PC-9 (cell line): ENCODE measurements around the gene SASH1. TPM values are rescaled to one million over a fixed set of nuclear protein-coding genes. Genes with fewer than 3 reads are reported as not detected.
A peak's percentile ranks its signal among the peaks of the same experiment; 100 is the strongest.

Experiments
- BruUV-seq: library from RNA; stranded (reverse); fragments of 400-500 nt; replicated peaks from 2 replicates; lab custom pipeline; 2021; lab: Mats Ljungman, UMichigan
- CTCF ChIA-PET: fragments of 300-600 bp; sonication (Branson Sonifier 250); formaldehyde crosslinking; loops from one replicate; lab custom pipeline; 2022; ENCODE audit warnings: antibody characterized with exemption; lab: Charles Lee
- POLR2A ChIA-PET: fragments of 300-600 bp; sonication (Branson Sonifier 250); formaldehyde crosslinking; loops from one replicate; lab custom pipeline; 2022; ENCODE audit warnings: antibody characterized with exemption; ENCODE audit not compliant: unreplicated experiment; lab: Charles Lee
- DNase-seq, 2 experiments: peaks; one replicate each; pipeline versions ENCODE4 v3.0.0 to v3.0.0-alpha.2; 2015 to 2022; ENCODE audit warnings: mixed read lengths in 1 of 2
- H2AFZ ChIP-seq: fragments of 200-600 bp; sonication (generic); 2 replicates; pipeline ENCODE4 v1.8.1; 2017; ENCODE audit warnings: antibody characterized with exemption
- H3F3A ChIP-seq: fragments of 200-600 bp; sonication (generic); 2 replicates; pipeline ENCODE4 v1.8.1; 2017; ENCODE audit warnings: antibody characterized with exemption, mild to moderate bottlenecking, low read depth; ENCODE audit not compliant: insufficient read depth
- H3K27ac ChIP-seq: fragments of 200-600 bp; sonication (generic); 2 replicates; pipeline ENCODE4 v1.6.1; 2016; ENCODE audit warnings: mixed run types
- H3K27me3 ChIP-seq: fragments of 200-600 bp; sonication (generic); 2 replicates; pipeline ENCODE4 v1.6.1; 2016; ENCODE audit warnings: low read depth, mixed run types; ENCODE audit not compliant: insufficient read depth
- H3K36me3 ChIP-seq: fragments of 200-600 bp; sonication (generic); 2 replicates; pipeline ENCODE4 v1.6.1; 2016; ENCODE audit warnings: low read depth, mixed run types
- H3K4me1 ChIP-seq: fragments of 200-600 bp; sonication (generic); replicated peaks from 2 replicates; pipeline ENCODE4 v1.6.1; 2016; ENCODE audit warnings: mixed run types; ENCODE audit not compliant: insufficient read depth
- H3K4me2 ChIP-seq: fragments of 200-600 bp; sonication (generic); 2 replicates; pipeline ENCODE4 v1.6.1; 2017; ENCODE audit warnings: mixed run types
- H3K4me3 ChIP-seq: fragments of 200-600 bp; sonication (generic); 2 replicates; pipeline ENCODE4 v1.6.1; 2016; ENCODE audit warnings: mixed run types
- H3K79me2 ChIP-seq: fragments of 200-600 bp; sonication (generic); 2 replicates; pipeline ENCODE4 v1.6.1; 2017; ENCODE audit warnings: low read depth, mixed run types
- H3K9me2 ChIP-seq: fragments of 200-600 bp; sonication (generic); 2 replicates; pipeline ENCODE4 v1.8.1; 2017; ENCODE audit warnings: mild to moderate bottlenecking; ENCODE audit not compliant: insufficient read depth
- H3K9me3 ChIP-seq: fragments of 200-600 bp; sonication (generic); 2 replicates; pipeline ENCODE4 v1.8.1; 2016; ENCODE audit warnings: low read depth; ENCODE audit not compliant: insufficient read depth
- H4K20me1 ChIP-seq: fragments of 200-600 bp; sonication (generic); 2 replicates; pipeline ENCODE4 v1.8.1; 2017; ENCODE audit not compliant: insufficient read depth
- EZH2 ChIP-seq: fragments of 200-600 bp; sonication (generic); IDR thresholded peaks from 2 replicates; pipeline ENCODE4 v1.8.0; 2017; ENCODE audit warnings: antibody characterized with exemption, low read depth
- intact Hi-C: fragments of 100-400 bp; cut with micrococcal nuclease; formaldehyde crosslinking; loops from one replicate; pipeline ENCODE4 v1.10.0; 2022; ENCODE audit not compliant: unreplicated experiment
- total RNA-seq: library from RNA; stranded (reverse); gene quantifications from 2 replicates; pipeline ENCODE4 v1.2.3, GENCODE V29; 2021
- TF ChIP-seq, protein P1 (sequence below): fragments of 200-600 bp; sonication (generic); conservative IDR thresholded peaks from 2 replicates; pipeline ENCODE4 v1.6.1; 2017; ENCODE audit warnings: mixed run types, antibody characterized with exemption, mild to moderate bottlenecking, moderate library complexity

SASH1 gene
- total RNA-seq, 1 experiment from 2014 or later = 32.9 TPM

DNA sequence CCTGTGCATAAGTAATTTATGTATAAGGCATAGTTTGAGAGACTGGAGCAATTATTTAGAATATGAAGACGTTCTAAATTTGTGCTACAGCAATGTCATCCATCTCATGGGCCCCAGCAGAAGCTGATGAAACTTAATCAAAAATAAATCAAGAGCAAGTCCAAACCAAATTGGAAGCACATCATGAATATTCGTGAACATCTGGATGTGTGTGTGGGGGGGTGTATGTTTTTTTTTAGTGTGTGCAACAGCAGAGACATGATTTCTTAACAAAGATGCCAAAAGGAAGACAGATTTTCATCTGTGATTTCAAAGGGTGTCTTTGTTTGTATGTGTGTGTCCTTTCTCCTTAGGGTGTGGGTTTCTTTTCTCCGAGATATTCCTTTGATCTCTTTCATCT is 58.9 kb downstream of the SASH1 start:
- intact Hi-C loops = loop anchor here (10.0 kb wide), 2 partner anchors 57 to 137 kb away; partner anchors contain the start of gene SASH1
- Histone ChIP-seq H3K9me2 (no peaks in the 10 kb centered on the region), H3K27ac (no peak overlapping the region), H2AFZ (no peak overlapping the region), H3K4me2 (no peak overlapping the region), H4K20me1 (no peaks in the 10 kb centered on the region), H3K4me3 (no peak overlapping the region), H3K79me2 (no peaks in the 10 kb centered on the region), H3K27me3 (no peaks in the 10 kb centered on the region), H3K4me1 (peaks cover 33% of the 10 kb centered on the region), H3F3A (peaks cover 10% of the 10 kb centered on the region; the same call in 1 of the 2 replicates), H3K9me3 (no peaks in the 10 kb centered on the region), H3K36me3 (no peaks in the 10 kb centered on the region)
- ChIA-PET CTCF (no interaction called here), POLR2A (no interaction called here)
- no TSS peak for BruUV-seq
- no peak for DNase-seq
- no peak for TF ChIP-seq EZH2
- TF ChIP-seq, protein P1, sequence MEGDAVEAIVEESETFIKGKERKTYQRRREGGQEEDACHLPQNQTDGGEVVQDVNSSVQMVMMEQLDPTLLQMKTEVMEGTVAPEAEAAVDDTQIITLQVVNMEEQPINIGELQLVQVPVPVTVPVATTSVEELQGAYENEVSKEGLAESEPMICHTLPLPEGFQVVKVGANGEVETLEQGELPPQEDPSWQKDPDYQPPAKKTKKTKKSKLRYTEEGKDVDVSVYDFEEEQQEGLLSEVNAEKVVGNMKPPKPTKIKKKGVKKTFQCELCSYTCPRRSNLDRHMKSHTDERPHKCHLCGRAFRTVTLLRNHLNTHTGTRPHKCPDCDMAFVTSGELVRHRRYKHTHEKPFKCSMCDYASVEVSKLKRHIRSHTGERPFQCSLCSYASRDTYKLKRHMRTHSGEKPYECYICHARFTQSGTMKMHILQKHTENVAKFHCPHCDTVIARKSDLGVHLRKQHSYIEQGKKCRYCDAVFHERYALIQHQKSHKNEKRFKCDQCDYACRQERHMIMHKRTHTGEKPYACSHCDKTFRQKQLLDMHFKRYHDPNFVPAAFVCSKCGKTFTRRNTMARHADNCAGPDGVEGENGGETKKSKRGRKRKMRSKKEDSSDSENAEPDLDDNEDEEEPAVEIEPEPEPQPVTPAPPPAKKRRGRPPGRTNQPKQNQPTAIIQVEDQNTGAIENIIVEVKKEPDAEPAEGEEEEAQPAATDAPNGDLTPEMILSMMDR = no peak

DNA sequence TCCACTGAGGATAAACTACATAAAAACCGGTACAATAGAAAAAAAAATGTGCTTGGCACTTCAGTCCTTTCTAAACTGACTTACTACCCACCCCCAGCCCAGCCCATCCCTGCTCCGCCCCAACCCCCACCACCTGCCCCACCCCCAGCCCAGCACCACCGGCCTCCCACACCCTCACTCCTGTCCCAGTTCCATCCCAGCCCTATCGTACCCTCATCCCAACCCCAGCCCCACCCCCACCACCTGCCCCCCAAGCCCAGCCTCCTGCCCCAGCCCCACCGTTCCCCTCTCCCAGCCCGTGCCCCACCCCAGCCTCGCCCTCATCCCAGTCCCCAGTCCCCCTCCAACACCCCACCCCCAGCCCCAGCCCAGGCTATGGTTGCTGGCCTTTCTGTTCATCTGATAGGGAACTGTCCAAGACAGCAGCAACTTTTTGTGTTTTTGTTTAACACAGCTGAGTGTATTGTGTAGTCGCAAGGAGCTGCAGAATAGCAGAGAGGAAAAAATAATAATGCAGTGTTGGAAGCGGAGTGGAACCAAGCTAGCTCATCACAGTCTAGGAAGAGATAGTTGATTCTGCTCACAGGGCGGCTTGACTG is 61.9 kb downstream of the SASH1 start:
- Histone ChIP-seq H3K9me2 (no peaks in the 10 kb centered on the region), H3K4me1 (peaks cover 45% of the 10 kb centered on the region), H4K20me1 (no peaks in the 10 kb centered on the region), H3K27ac (peak overlapping the region; percentile 37; the same call in 1 of the 2 replicates), H3K4me3 (no peak overlapping the region), H3K27me3 (no peaks in the 10 kb centered on the region), H3K9me3 (no peaks in the 10 kb centered on the region), H2AFZ (no peak overlapping the region), H3F3A (peaks cover 17% of the 10 kb centered on the region; the same call in 1 of the 2 replicates), H3K79me2 (peaks cover 9% of the 10 kb centered on the region), H3K4me2 (peak overlapping the region; percentile 72), H3K36me3 (no peaks in the 10 kb centered on the region)
- intact Hi-C loops = loop anchor here (10.0 kb wide), 2 partner anchors 60 to 140 kb away; partner anchors contain the start of gene SASH1
- ChIA-PET POLR2A (no interaction called here), CTCF (no interaction called here)
- TF ChIP-seq, protein P1 = no peak
- no peak for TF ChIP-seq EZH2
- no TSS peak for BruUV-seq
- no peak for DNase-seq

DNA sequence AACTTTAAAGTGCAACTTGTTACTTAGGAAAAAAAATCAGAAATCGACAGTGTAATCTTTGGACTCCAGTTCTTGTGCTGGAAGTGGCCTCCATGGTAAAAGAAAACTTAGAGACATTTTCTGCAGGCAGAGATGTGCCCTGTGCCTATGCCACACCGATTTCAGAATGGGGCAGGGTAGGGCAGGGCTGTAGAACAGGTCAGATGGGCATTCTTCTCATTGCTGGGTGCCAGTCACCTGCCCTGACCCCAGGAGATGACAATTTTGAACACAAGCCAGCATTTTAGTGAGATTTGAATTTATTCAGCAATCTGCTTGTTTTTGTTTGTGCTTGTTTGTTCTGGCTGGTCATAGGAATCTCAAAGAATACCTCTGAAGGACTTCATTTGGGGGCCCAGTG is 63.3 kb downstream of the SASH1 start:
- H2AFZ ChIP-seq = no peak overlapping the region
- H3K9me3 ChIP-seq = no peaks in the 10 kb centered on the region
- TF ChIP-seq, protein P1 = no peak
- TF ChIP-seq EZH2 = no peak
- H4K20me1 ChIP-seq = no peaks in the 10 kb centered on the region
- peaks cover 45% of the 10 kb centered on the region for H3K4me1 ChIP-seq
- no peaks in the 10 kb centered on the region for H3K36me3 ChIP-seq
- DNase-seq = peak; percentile 60 to 82
- ChIA-PET CTCF (no interaction called here), POLR2A (no interaction called here)
- peak overlapping the region; percentile 17; the same call in 1 of the 2 replicates for H3K4me3 ChIP-seq
- peak overlapping the region; percentile 37 for H3K27ac ChIP-seq
- BruUV-seq = no TSS peak
- peaks cover 10% of the 10 kb centered on the region for H3K79me2 ChIP-seq
- H3K27me3 ChIP-seq = no peaks in the 10 kb centered on the region
- intact Hi-C loops = loop anchor here (1.0 to 10.0 kb wide), 6 partner anchors 35 to 215 kb away; partner anchors contain the start of gene SASH1
- H3K9me2 ChIP-seq = no peaks in the 10 kb centered on the region
- peak overlapping the region; percentile 72 for H3K4me2 ChIP-seq
- peaks cover 17% of the 10 kb centered on the region; the same call in 1 of the 2 replicates for H3F3A ChIP-seq
